ENCODE measurements around the gene IGF2.

- TF ChIP-seq CTCF (IDR thresholded peaks at IDR 0.05) (no peak), EZH2 (IDR thresholded peaks at IDR 0.05; ENCODE audit: borderline replicate concordance, insufficient read depth, low read depth, low read length, poor library complexity, severe bottlenecking) (no peak)
These were observed 5.8 kb downstream of the IGF2 start for GRCh38 chr11:2133241-2134021.

Data from B cell (primary cell).